Activated naive CD4-positive, alpha-beta T cell treated with anti-CD3 and anti-CD28 coated beads, Interleukin-2, amount 50 U/mL, for 24 hours (primary cell): Measurements from ENCODE around the gene DGCR8.

ENCODE experiments used
- H3K27ac Mint-ChIP-seq: one replicate; pipeline ENCODE4 v1.8.0; 2021; ENCODE audit warnings: mild to moderate bottlenecking, mixed read lengths
- H3K27me3 Mint-ChIP-seq: one replicate; pipeline ENCODE4 v1.8.0; 2021; ENCODE audit warnings: mixed read lengths
- H3K36me3 Mint-ChIP-seq: one replicate; pipeline ENCODE4 v1.8.0; 2021; ENCODE audit warnings: mixed read lengths
- H3K4me1 Mint-ChIP-seq: one replicate; pipeline ENCODE4 v1.8.0; 2021; ENCODE audit warnings: mixed read lengths
- H3K4me3 Mint-ChIP-seq: one replicate; pipeline ENCODE4 v1.8.0; 2021; ENCODE audit warnings: mild to moderate bottlenecking, mixed read lengths
- H3K9me3 Mint-ChIP-seq: one replicate; pipeline ENCODE4 v1.8.0; 2021; ENCODE audit warnings: mixed read lengths

DGCR8 gene

DNA sequence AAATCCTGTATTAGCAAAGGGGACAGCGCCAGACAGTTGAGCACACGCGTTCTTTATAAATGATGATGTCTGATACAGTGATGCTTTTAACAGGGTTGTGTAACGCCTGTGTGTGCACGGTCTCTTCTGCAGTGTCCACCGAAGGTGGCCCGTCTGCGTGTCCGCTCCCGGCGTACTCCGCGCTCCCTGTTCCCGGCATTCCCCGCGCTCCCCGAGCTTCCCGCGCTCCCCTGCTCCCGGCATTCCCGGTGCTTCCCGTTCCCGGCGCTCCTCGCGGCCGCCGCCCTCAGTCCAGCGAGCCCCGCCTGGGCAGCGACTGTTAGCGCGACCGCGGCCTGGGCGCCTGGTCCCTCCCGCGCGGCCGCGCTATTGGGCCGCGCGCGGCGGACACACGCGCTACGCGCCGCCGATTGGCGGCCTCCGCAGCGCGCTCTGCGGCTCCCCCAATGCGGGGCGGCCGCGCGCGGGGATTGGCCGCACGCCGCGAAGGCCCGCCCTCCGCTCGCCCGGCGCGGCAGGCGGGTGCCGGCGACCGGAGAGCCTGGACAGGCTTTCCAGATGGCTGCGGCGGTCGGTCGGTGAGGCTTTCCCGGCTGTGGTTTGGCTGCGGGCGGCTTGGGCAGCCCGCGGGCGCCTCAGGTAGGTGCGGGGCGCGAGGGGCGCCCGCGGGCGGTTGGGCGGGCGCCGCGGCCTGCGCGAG lies at the start of gene DGCR8:
DGCR8 (plus strand) TSS at position 497 of the 700 bp plus-strand sequence. CDS start 5,723 bp downstream, outside the sequence.
- H3K27me3 Mint-ChIP-seq = no peaks in the 10 kb centered on the region
- H3K4me3 Mint-ChIP-seq = peak within 1 kb of the TSS; percentile 89
- H3K4me1 Mint-ChIP-seq = peaks cover 41% of the 10 kb centered on the region
- H3K27ac Mint-ChIP-seq = peak within 1 kb of the TSS; percentile 83
- H3K9me3 Mint-ChIP-seq = no peaks in the 10 kb centered on the region
- no peaks in the 10 kb centered on the region for H3K36me3 Mint-ChIP-seq

DNA sequence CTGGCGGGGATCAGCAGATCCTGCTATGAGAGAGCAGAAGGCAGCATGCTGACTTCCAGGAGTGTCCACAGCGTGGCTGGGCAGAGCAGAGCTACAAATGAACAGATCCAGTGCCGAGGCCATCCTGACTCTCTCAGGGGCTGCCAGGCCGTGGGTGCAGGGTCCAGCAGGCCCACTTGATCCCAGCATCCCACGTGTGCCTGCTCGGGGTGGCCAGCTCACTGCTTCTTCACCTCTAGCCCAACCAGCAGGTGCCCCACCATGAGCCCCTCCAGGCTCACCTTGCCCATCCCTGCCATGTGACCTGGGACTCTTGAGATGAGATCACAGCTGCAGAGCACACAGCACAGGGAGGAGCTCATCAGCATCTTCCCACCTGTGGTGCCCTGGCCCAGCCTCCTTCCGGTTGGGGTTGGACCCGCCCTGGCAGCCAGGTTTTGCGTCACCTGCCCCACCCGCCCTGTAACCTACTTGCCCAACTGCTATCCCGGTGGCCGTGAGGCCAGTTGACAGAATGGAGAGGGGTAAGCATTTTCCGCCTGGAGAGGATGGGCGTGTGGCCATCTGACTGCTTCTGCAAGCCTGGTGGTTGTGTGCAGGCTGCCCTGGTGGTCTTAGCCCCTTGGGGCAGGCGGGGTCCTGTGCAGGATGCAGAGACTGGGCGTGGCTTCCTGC lies 48.2 kb upstream of the DGCR8 start:
- Mint-ChIP-seq H3K9me3 (no peaks in the 10 kb centered on the region), H3K27me3 (no peaks in the 10 kb centered on the region), H3K27ac (no peak overlapping the region), H3K4me3 (no peak overlapping the region), H3K4me1 (peaks cover 33% of the 10 kb centered on the region), H3K36me3 (no peaks in the 10 kb centered on the region)

DNA sequence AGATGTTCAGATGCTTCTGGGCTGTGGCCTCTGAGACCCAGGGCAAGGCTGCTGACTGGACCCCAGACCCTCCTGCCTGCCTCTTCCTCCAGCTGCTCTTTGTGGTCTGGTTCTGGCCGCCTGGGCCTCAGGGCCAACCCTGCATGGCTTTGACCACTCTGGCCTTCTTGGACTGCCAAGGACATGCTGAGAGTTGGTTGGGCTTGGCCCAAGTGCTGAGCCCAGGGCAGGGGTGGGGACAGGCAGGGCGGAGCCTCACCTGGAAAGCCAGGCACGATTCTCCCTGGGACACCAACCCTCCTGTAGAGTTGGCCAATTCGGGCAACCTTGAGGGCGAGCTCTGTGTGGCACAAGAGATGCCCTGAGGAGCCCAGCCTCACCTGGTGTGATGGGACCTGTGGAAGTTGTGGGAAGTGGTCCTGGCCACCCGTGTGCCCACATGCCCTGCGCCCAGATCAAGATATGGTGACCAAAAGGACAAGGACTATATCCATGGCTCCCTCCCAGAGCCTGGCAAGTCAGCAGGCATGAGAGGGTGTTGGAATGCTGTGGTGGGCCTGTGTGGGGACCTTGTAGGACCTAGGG lies 47.5 kb upstream of the DGCR8 start:
- no peak overlapping the region for H3K4me3 Mint-ChIP-seq
- H3K4me1 Mint-ChIP-seq = peaks cover 29% of the 10 kb centered on the region
- H3K27me3 Mint-ChIP-seq = no peaks in the 10 kb centered on the region
- no peaks in the 10 kb centered on the region for H3K36me3 Mint-ChIP-seq
- H3K9me3 Mint-ChIP-seq = no peaks in the 10 kb centered on the region
- no peak overlapping the region for H3K27ac Mint-ChIP-seq

- Mint-ChIP-seq H3K27me3 (no peaks in the 10 kb centered on the region), H3K27ac (no peak overlapping the region), H3K9me3 (no peaks in the 10 kb centered on the region), H3K36me3 (no peaks in the 10 kb centered on the region), H3K4me3 (no peak overlapping the region), H3K4me1 (peaks cover 29% of the 10 kb centered on the region)
Observed at GRCh38 chr22:20033045-20033706, 46.9 kb upstream of the DGCR8 start.

- no peak overlapping the region for H3K27ac Mint-ChIP-seq
- no peaks in the 10 kb centered on the region for H3K36me3 Mint-ChIP-seq
- H3K4me1 Mint-ChIP-seq = peaks cover 29% of the 10 kb centered on the region
- H3K27me3 Mint-ChIP-seq = no peaks in the 10 kb centered on the region
- no peaks in the 10 kb centered on the region for H3K9me3 Mint-ChIP-seq
- no peak overlapping the region for H3K4me3 Mint-ChIP-seq
Observed at GRCh38 chr22:20034143-20034542, 45.9 kb upstream of the DGCR8 start.

GRCh38 chr22:20035375-20036083 lies 44.5 kb upstream of the DGCR8 start:
- no peak overlapping the region for H3K4me3 Mint-ChIP-seq
- H3K27ac Mint-ChIP-seq = no peak overlapping the region
- no peaks in the 10 kb centered on the region for H3K36me3 Mint-ChIP-seq
- no peaks in the 10 kb centered on the region for H3K9me3 Mint-ChIP-seq
- H3K27me3 Mint-ChIP-seq = no peaks in the 10 kb centered on the region
- H3K4me1 Mint-ChIP-seq = peaks cover 24% of the 10 kb centered on the region

GRCh38 chr22:20036084-20036482 lies 44.0 kb upstream of the DGCR8 start:
- Mint-ChIP-seq H3K4me3 (no peak overlapping the region), H3K4me1 (peaks cover 24% of the 10 kb centered on the region), H3K27ac (peak overlapping the region; percentile 68), H3K27me3 (no peaks in the 10 kb centered on the region), H3K9me3 (no peaks in the 10 kb centered on the region), H3K36me3 (no peaks in the 10 kb centered on the region)

- Mint-ChIP-seq H3K27ac (peak overlapping the region; percentile 68), H3K27me3 (no peaks in the 10 kb centered on the region), H3K36me3 (no peaks in the 10 kb centered on the region), H3K9me3 (no peaks in the 10 kb centered on the region), H3K4me1 (peaks cover 19% of the 10 kb centered on the region), H3K4me3 (no peak overlapping the region)
Observed at GRCh38 chr22:20036535-20037392, 43.3 kb upstream of the DGCR8 start.

DNA sequence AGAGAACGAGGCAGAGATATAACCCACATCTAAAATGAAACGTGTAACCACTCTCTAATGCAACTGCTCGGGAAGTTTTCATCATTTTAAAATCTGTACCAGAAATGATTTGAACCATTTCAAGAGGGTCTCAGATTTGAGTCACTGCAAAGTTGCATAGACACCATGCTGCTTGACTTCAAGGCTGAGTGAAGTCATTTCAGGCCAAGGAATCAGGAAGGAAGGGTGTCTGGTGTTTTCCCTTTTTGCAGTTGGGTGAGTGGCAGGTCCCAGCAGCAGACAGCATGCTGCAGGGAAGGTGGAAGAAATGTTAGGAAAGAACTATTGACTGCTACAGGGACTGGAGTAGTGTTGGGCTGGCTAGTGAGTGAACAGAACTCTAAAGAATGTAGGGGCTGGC lies 42.6 kb upstream of the DGCR8 start:
- Mint-ChIP-seq H3K27me3 (no peaks in the 10 kb centered on the region), H3K36me3 (no peaks in the 10 kb centered on the region), H3K27ac (no peak overlapping the region), H3K4me3 (no peak overlapping the region), H3K9me3 (no peaks in the 10 kb centered on the region), H3K4me1 (peaks cover 14% of the 10 kb centered on the region)

- Mint-ChIP-seq H3K27ac (no peak overlapping the region), H3K9me3 (no peaks in the 10 kb centered on the region), H3K4me1 (peaks cover 12% of the 10 kb centered on the region), H3K27me3 (no peaks in the 10 kb centered on the region), H3K36me3 (peaks cover 3% of the 10 kb centered on the region), H3K4me3 (no peak overlapping the region)
Observed at GRCh38 chr22:20038574-20038973, 41.5 kb upstream of the DGCR8 start.

DNA sequence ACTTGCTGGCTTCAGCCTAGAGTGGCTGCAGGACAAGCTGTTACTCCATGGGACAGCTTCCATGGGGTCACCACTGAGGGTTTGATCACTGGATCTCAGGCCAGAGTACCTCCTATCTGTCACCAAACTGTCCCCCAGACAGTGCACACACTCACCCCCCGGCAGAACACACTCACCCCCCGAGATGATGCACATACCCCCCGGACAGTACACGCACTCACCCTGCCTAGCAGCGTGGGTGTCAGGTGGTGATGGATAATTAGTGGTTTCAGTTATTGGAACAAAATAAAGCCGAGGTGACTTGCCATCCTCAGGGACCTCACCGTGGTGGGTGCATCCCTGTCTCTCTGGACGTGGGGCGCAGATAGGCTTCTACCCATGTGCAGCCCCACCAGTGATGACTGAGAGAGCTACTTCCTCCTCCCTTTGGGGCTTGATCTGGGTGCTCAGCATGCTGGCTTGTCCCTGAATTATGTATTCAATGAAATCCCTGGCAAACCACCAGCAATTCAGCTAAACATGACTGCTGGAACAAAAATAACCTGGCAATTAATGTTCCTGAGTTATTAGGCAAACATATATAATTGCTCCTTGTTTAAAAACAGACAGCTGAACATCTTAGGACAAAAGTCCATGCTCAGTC lies 40.2 kb upstream of the DGCR8 start:
- no peaks in the 10 kb centered on the region for H3K9me3 Mint-ChIP-seq
- H3K36me3 Mint-ChIP-seq = peaks cover 3% of the 10 kb centered on the region
- no peak overlapping the region for H3K27ac Mint-ChIP-seq

GRCh38 chr22:20040327-20041200 lies 39.5 kb upstream of the DGCR8 start:
- Mint-ChIP-seq H3K4me1 (no peaks in the 10 kb centered on the region), H3K9me3 (no peaks in the 10 kb centered on the region), H3K27ac (no peak overlapping the region), H3K27me3 (no peaks in the 10 kb centered on the region), H3K36me3 (peaks cover 3% of the 10 kb centered on the region), H3K4me3 (no peak overlapping the region)

More for the DNA sequence above, 40.2 kb upstream of the DGCR8 start:
- Mint-ChIP-seq H3K4me3 (no peak overlapping the region), H3K4me1 (peaks cover 5% of the 10 kb centered on the region), H3K27me3 (no peaks in the 10 kb centered on the region)

DNA sequence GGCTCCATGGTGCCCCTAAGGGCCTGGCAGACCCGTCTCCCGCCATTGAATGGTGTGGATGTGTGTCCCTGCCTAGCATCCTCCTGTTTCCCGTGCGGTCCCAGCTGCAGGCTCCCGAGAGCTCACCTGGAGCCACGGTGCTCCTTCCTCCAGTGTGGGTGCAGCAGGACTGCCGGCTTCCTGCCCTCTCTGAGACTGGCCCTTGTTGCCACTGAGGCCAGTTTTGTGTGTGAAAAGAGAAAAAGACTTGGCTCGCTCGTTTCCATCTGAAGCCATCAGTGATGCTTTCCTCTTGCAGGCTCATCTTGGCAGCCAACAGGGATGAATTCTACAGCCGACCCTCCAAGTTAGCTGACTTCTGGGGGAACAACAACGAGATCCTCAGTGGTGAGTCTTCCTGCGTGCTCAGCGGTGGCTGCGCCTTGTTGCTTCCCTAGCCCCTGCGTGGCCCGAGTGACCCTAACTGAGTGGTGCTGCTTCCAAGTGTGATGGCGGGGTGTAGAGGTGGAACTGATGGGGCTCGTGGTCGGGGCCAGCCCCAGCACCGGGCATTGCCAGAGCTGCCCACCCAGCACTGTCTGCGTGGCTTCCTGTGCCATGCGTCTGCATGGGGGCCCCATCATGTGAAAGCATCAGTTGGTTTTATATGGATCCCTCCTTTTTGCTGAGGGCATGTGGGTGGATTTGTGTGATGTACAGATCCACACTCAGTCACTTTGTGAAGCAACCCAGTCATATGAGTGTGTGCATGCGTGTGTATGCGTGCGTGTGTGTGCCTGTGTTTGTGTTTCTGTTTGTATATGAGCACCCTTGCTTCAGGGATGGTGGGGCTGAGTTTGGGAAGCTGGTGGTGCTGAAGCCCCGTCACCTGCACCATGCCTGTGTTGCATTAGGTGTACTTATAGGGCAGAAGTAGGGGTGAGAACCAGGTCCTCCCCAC lies 36.7 kb upstream of the DGCR8 start:
- Mint-ChIP-seq H3K9me3 (no peaks in the 10 kb centered on the region), H3K36me3 (peaks cover 14% of the 10 kb centered on the region), H3K27ac (no peak overlapping the region), H3K4me1 (peaks cover 11% of the 10 kb centered on the region), H3K4me3 (no peak overlapping the region), H3K27me3 (no peaks in the 10 kb centered on the region)
